IPS DF 6.9 (cell line): ENCODE data around the gene USP49.

Experiments used
- DNase-seq: peaks from one replicate; pipeline ENCODE4 v3.0.0-alpha.2; 2013; ENCODE audit warnings: low read depth, low spot score
- H3K27ac ChIP-seq: one replicate; pipeline ENCODE4 v1.5.1; 2013; ENCODE audit warnings: low read length, control low read depth
- H3K27me3 ChIP-seq: 2 replicates; pipeline ENCODE4 v1.6.1; 2013; ENCODE audit warnings: mild to moderate bottlenecking, low read length; ENCODE audit not compliant: control insufficient read depth, insufficient read depth
- H3K36me3 ChIP-seq: 2 replicates; pipeline ENCODE4 v1.6.1; 2013; ENCODE audit warnings: low read length; ENCODE audit not compliant: control insufficient read depth, insufficient read depth
- H3K4me1 ChIP-seq: 2 replicates; pipeline ENCODE4 v1.6.1; 2013; ENCODE audit warnings: low read length; ENCODE audit not compliant: control insufficient read depth, insufficient read depth
- H3K4me3 ChIP-seq: 2 replicates; pipeline ENCODE4 v1.5.1; 2013; ENCODE audit warnings: mild to moderate bottlenecking, low read length
- H3K9me3 ChIP-seq: 2 replicates; pipeline ENCODE4 v1.6.1; 2013; ENCODE audit warnings: low read length, inconsistent platforms; ENCODE audit not compliant: control insufficient read depth, insufficient read depth
- WGBS: extraction: QIAGEN DNeasy Blood & Tissue Kit; methylation state at CpG from one replicate; pipeline ENCODE4 v1.1.7; 2013; ENCODE audit warnings: mixed read lengths, missing lambda C conversion rate; ENCODE audit not compliant: insufficient read length, insufficient coverage; 5-methylcytosine and 5-hydroxymethylcytosine counted together

USP49 gene

GRCh38 chr6:41832263-41832662, 62.9 kb downstream of the USP49 start:
- Histone ChIP-seq H3K9me3 (no peaks in the 10 kb centered on the region), H3K4me1 (no peaks in the 10 kb centered on the region), H3K36me3 (no peaks in the 10 kb centered on the region), H3K27ac (no peak overlapping the region), H3K27me3 (no peaks in the 10 kb centered on the region), H3K4me3 (no peak overlapping the region)
- no peak for DNase-seq
- no CpG with 5 or more reads among the region's 3 CpGs for WGBS

- H3K4me1 ChIP-seq: no peaks in the 10 kb centered on the region
- H3K9me3 ChIP-seq: no peaks in the 10 kb centered on the region
- H3K4me3 ChIP-seq: no peak overlapping the region
- no peaks in the 10 kb centered on the region for H3K27me3 ChIP-seq
- no peak for DNase-seq
- H3K27ac ChIP-seq: no peak overlapping the region
- WGBS: no CpG with 5 or more reads among the region's 2 CpGs
- H3K36me3 ChIP-seq: no peaks in the 10 kb centered on the region
Measured at GRCh38 chr6:41826343-41827022, 68.7 kb downstream of the USP49 start.

DNA sequence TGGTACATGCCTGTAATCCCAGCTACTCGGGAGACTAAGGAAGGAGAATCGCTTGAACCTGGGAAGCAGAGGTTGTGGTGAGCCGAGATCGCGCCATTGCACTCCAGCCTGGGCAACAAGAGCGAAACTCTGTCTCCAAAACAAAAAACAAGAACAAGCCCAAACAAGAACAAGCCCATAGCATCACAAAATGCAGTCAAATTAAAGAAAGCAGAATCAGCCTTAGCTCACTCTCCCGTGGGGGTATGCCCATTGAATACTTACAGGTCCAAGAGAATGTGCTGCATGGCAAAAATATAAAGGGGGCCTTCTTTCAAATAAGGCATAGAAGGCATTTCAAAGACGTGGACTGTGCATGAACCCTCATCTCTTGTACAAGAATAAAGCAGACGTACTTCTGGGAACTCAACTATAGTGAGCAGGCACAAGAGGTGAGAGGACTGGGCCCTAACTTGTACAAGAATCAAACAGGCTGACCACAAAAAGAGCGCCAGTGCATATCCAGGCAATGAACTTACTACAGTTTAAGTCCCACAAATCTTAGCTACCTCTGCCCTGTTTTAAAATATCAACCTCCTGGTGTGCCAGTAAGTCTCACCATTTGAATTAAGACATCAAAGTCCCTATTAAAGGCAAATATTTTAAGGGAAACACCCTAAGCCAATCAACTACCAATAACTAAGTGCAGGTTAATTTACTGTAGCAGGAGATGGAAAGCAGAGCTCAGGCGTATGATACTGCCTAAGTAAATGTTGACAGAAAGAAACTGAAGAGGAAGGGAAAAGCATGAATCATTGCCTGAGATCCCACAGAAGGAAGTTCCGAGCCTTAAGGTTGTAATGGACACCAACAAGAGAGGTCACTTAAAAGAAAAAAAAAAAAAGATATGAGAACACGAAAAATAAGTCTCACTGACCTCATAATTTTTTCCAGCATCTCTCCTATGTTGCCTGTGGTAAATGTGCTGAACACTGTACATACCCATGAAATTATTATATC, 70.3 kb downstream of the USP49 start:
- Histone ChIP-seq H3K4me3 (no peak overlapping the region), H3K27ac (no peak overlapping the region), H3K27me3 (no peaks in the 10 kb centered on the region), H3K9me3 (no peaks in the 10 kb centered on the region), H3K4me1 (no peaks in the 10 kb centered on the region), H3K36me3 (no peaks in the 10 kb centered on the region)
- WGBS: no CpG with 5 or more reads among the region's 13 CpGs
- no peak for DNase-seq

- Histone ChIP-seq H3K36me3 (no peaks in the 10 kb centered on the region), H3K27ac (no peak overlapping the region), H3K4me1 (no peaks in the 10 kb centered on the region), H3K27me3 (no peaks in the 10 kb centered on the region), H3K9me3 (no peaks in the 10 kb centered on the region), H3K4me3 (no peak overlapping the region)
- no CpG with 5 or more reads among the region's 1 CpG for WGBS
- DNase-seq: no peak
Measured at GRCh38 chr6:41823178-41823577, 72.0 kb downstream of the USP49 start.

DNA sequence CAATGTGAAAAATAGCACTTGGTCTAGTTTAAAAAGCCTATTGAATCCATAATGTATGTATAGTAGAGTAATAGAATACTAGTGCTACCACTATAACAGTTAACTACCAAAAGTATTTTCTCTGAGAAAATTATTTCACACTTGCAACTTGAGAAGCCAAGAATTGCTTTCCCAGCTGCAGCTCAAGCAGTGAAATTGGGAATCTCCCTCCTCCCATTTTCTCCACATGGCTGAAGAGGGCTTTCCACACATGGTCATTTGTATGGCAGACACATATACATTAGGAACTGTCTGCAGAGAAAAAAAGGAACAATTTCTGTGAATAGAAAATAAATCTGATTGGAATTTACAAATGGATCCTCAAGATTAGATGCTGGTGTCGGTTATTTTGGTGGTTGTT, 73.2 kb downstream of the USP49 start:
- Histone ChIP-seq H3K36me3 (no peaks in the 10 kb centered on the region), H3K9me3 (no peaks in the 10 kb centered on the region), H3K4me3 (no peak overlapping the region), H3K27ac (no peak overlapping the region), H3K4me1 (no peaks in the 10 kb centered on the region), H3K27me3 (no peaks in the 10 kb centered on the region)
- no CpG with 5 or more reads among the region's 1 CpG for WGBS
- DNase-seq: no peak

GRCh38 chr6:41821266-41821665, 73.9 kb downstream of the USP49 start:
- no peak overlapping the region for H3K27ac ChIP-seq
- no peak for DNase-seq
- H3K36me3 ChIP-seq: no peaks in the 10 kb centered on the region
- H3K27me3 ChIP-seq: no peaks in the 10 kb centered on the region
- no peaks in the 10 kb centered on the region for H3K9me3 ChIP-seq
- no peaks in the 10 kb centered on the region for H3K4me1 ChIP-seq
- no peak overlapping the region for H3K4me3 ChIP-seq
- no CpG with 5 or more reads among the region's 4 CpGs for WGBS

DNA sequence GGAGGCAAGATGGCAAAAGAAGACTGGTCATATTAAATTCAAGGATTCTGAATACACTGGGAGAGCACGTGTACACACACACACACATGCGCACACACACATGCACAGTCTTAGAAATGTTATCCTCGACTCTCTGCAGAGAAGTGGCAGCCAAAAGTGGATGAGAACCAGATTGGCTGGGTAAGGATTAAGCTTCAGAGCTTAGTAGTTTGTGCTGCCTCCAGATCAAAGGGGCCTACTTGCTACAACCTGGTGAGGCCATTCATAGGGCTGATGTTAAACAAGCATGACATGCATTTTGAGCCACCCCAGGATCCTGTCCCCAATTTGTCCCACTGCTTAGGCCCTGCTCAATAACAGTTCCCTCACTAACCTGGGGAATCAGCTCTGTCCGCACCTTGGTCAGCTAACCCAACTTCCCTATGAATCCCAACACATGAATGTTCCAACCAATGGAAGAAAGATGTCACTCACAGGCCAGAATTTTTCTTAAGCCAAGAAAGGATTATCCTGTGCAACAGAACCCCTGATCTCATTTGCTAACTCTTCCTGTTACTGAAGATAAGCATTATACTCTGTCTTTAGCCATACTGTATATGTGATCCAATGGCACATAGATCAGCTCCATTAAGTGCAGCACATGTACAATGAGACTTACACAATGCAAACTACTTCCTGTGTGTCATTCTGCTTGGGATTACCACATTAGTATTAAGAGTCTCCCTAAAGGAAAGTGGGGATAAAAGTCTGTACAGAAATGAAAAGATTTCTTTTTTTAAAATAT, 76.7 kb downstream of the USP49 start:
- H3K9me3 ChIP-seq: no peaks in the 10 kb centered on the region
- DNase-seq: no peak
- no peaks in the 10 kb centered on the region for H3K27me3 ChIP-seq
- H3K27ac ChIP-seq: no peak overlapping the region
- WGBS: no CpG with 5 or more reads among the region's 4 CpGs
- H3K4me3 ChIP-seq: no peak overlapping the region
- H3K4me1 ChIP-seq: no peaks in the 10 kb centered on the region
- H3K36me3 ChIP-seq: no peaks in the 10 kb centered on the region

DNA sequence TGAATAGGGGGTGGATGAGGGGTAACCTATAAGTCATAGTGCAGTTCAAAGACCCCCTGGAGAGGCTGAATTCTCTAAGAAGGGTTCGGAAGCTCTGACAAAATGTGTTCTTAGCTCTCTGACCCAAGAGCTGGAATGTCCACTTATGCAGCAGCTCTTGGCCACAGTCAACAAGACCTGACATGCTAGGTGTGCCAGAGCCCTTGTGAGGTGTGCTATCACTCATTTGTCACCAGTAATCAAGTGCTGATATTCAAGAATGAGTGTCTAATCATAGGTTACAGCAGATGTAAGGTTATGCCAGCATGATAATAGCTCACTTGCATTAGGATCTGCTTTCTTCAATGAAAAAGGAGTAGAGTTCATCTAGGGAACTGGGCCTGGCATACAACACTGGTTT, 79.6 kb downstream of the USP49 start:
- Histone ChIP-seq H3K36me3 (no peaks in the 10 kb centered on the region), H3K27me3 (no peaks in the 10 kb centered on the region), H3K4me1 (no peaks in the 10 kb centered on the region), H3K27ac (no peak overlapping the region), H3K4me3 (no peak overlapping the region), H3K9me3 (no peaks in the 10 kb centered on the region)
- no CpG with 5 or more reads among the region's 1 CpG for WGBS
- DNase-seq: no peak

DNA sequence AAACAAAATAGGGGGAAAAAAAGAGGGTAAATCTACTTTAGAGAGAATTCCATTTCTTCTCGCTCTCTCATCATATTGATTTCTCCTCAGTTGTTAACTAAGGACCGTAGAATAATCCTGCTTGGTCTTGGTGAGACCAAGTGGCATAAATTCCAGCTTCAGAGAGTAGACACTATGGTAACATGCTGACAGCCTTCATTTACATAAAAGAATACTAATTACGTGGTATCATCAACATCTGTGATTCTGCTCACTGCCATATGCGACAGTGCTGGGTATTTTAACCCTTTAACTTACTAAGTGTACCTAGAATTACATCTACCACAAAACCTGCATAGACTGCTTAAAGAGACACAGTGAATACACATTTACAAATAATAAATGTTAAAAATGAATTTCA, 80.5 kb downstream of the USP49 start:
- Histone ChIP-seq H3K27ac (no peak overlapping the region), H3K4me3 (no peak overlapping the region), H3K36me3 (no peaks in the 10 kb centered on the region), H3K27me3 (no peaks in the 10 kb centered on the region), H3K4me1 (no peaks in the 10 kb centered on the region), H3K9me3 (no peaks in the 10 kb centered on the region)
- no CpG with 5 or more reads among the region's 4 CpGs for WGBS
- DNase-seq: no peak

DNA sequence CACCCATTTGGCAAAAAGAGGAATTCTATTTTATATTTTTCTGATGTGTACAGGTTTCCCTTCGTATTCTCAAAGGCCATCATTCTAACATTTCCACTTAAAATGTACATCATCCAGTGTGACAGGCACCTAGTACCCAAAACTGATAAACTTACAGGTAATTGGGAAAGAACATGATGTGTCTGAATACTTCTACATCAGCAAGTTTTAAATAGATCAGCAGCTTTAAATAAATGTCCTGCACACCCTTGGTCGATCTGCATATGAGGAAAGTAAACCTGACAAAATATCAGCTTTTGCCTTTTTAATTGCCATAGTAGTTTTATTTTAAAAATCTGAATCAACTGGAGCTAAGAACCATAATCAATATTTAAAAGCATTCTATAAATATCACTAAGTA, 81.2 kb downstream of the USP49 start:
- Histone ChIP-seq H3K4me1 (no peaks in the 10 kb centered on the region), H3K27me3 (no peaks in the 10 kb centered on the region), H3K27ac (no peak overlapping the region), H3K9me3 (no peaks in the 10 kb centered on the region), H3K36me3 (no peaks in the 10 kb centered on the region), H3K4me3 (no peak overlapping the region)
- no CpG with 5 or more reads among the region's 2 CpGs for WGBS
- DNase-seq: no peak
